ENCODE data around the gene UCN3. TPM values are rescaled to one million over a fixed set of nuclear protein-coding genes. Genes with fewer than 3 reads are reported as not detected.

UCN3 gene
- total RNA-seq, 2 donors from 2014 or later, result not detected

GRCh38 chr10:5323446-5323845 lies 41.3 kb upstream of the UCN3 start:
- H3K36me3 ChIP-seq, result no peaks in the 10 kb centered on the region
- no peaks in the 10 kb centered on the region for H3K4me1 ChIP-seq (ENCODE audit: control insufficient read depth in 1 of 2, low read depth in 2 of 2)
- no peak overlapping the region for H3K4me3 ChIP-seq
- ATAC-seq (ENCODE audit: insufficient number of reproducible peaks, low FRiP score, low read depth) (no peak), DNase-seq (ENCODE audit: low spot score) (no peak)
- no peaks in the 10 kb centered on the region for H3K27me3 ChIP-seq (replicated peaks; ENCODE audit: insufficient read depth)
- no peaks in the 10 kb centered on the region for H3K9me3 ChIP-seq
- no peak for TF ChIP-seq CTCF (IDR thresholded peaks at IDR 0.05)
- H3K27ac ChIP-seq, result no peak overlapping the region

- no peak for TF ChIP-seq CTCF (IDR thresholded peaks at IDR 0.05)
- Histone ChIP-seq H3K27me3 (replicated peaks; ENCODE audit: insufficient read depth) (no peaks in the 10 kb centered on the region), H3K27ac (no peak overlapping the region), H3K4me3 (no peak overlapping the region), H3K36me3 (no peaks in the 10 kb centered on the region), H3K9me3 (no peaks in the 10 kb centered on the region), H3K4me1 (ENCODE audit: control insufficient read depth in 1 of 2, low read depth in 2 of 2) (no peaks in the 10 kb centered on the region)
- ATAC-seq (ENCODE audit: insufficient number of reproducible peaks, low FRiP score, low read depth) (no peak), DNase-seq (ENCODE audit: low spot score) (no peak)
Observed at GRCh38 chr10:5325076-5325475, 39.7 kb upstream of the UCN3 start.

- ATAC-seq (ENCODE audit: insufficient number of reproducible peaks, low FRiP score, low read depth) (no peak), DNase-seq (ENCODE audit: low spot score) (no peak)
- Histone ChIP-seq H3K9me3 (no peaks in the 10 kb centered on the region), H3K4me3 (no peak overlapping the region), H3K36me3 (no peaks in the 10 kb centered on the region), H3K27ac (no peak overlapping the region), H3K4me1 (ENCODE audit: control insufficient read depth in 1 of 2, low read depth in 2 of 2) (no peaks in the 10 kb centered on the region), H3K27me3 (replicated peaks; ENCODE audit: insufficient read depth) (no peaks in the 10 kb centered on the region)
- no peak for TF ChIP-seq CTCF (IDR thresholded peaks at IDR 0.05)
Observed at GRCh38 chr10:5334196-5334880, 30.4 kb upstream of the UCN3 start.

GRCh38 chr10:5338010-5338409 lies 26.8 kb upstream of the UCN3 start:
- no peaks in the 10 kb centered on the region for H3K27me3 ChIP-seq (replicated peaks; ENCODE audit: insufficient read depth)
- no peaks in the 10 kb centered on the region for H3K9me3 ChIP-seq
- H3K36me3 ChIP-seq, result no peaks in the 10 kb centered on the region
- no peak overlapping the region for H3K4me3 ChIP-seq
- no peaks in the 10 kb centered on the region for H3K4me1 ChIP-seq (ENCODE audit: control insufficient read depth in 1 of 2, low read depth in 2 of 2)
- DNase-seq (ENCODE audit: low spot score) (no peak), ATAC-seq (ENCODE audit: insufficient number of reproducible peaks, low FRiP score, low read depth) (no peak)
- H3K27ac ChIP-seq, result no peak overlapping the region
- TF ChIP-seq CTCF (IDR thresholded peaks at IDR 0.05), result no peak

GRCh38 chr10:5343092-5343491 lies 21.7 kb upstream of the UCN3 start:
- H3K27me3 ChIP-seq (replicated peaks; ENCODE audit: insufficient read depth), result no peaks in the 10 kb centered on the region
- DNase-seq (ENCODE audit: low spot score), result no peak
- H3K36me3 ChIP-seq, result no peaks in the 10 kb centered on the region
- no peaks in the 10 kb centered on the region for H3K4me1 ChIP-seq (ENCODE audit: control insufficient read depth in 1 of 2, low read depth in 2 of 2)
- TF ChIP-seq CTCF (IDR thresholded peaks at IDR 0.05), result no peak
- no peak overlapping the region for H3K4me3 ChIP-seq
- H3K27ac ChIP-seq, result no peak overlapping the region
- ATAC-seq (ENCODE audit: insufficient number of reproducible peaks, low FRiP score, low read depth), result no peak
- H3K9me3 ChIP-seq, result no peaks in the 10 kb centered on the region
